OCI-LY7 (cell line): ENCODE measurements around the gene TMA7B. TPM values are rescaled to one million over a fixed set of nuclear protein-coding genes. Genes with fewer than 3 reads are reported as not detected.

ENCODE experiments used
- BruUV-seq: library from RNA; stranded (reverse); fragments of 400-500 nt; replicated peaks from 2 replicates; lab custom pipeline; 2021; lab: Mats Ljungman, UMichigan
- CTCF ChIA-PET: fragments of 300-600 bp; sonication (Branson Sonifier 250); formaldehyde crosslinking; loops from one replicate; lab custom pipeline; 2022; ENCODE audit warnings: antibody characterized with exemption; ENCODE audit not compliant: unreplicated experiment; lab: Charles Lee
- POLR2A ChIA-PET: fragments of 300-600 bp; sonication (Branson Sonifier 250); formaldehyde crosslinking; loops from one replicate; lab custom pipeline; 2022; ENCODE audit warnings: antibody characterized with exemption; lab: Charles Lee
- DNase-seq: peaks from one replicate; pipeline ENCODE4 v3.0.0-alpha.2; 2015; ENCODE audit warnings: low spot score
- H2AFZ ChIP-seq: fragments of 200-600 bp; sonication (generic), shearing (Covaris generic); 2 replicates; pipeline ENCODE4 v1.6.1; 2014; ENCODE audit warnings: mild to moderate bottlenecking, antibody characterized with exemption, low read length, moderate library complexity
- H3K27ac ChIP-seq: fragments of 200-600 bp; sonication (generic); 2 replicates; pipeline ENCODE4 v1.5.1; 2014; ENCODE audit warnings: mixed run types, low read depth, mild to moderate bottlenecking, moderate library complexity, low read length, inconsistent platforms; ENCODE audit not compliant: poor library complexity, severe bottlenecking
- H3K36me3 ChIP-seq: fragments of 200-600 bp; sonication (generic); 2 replicates; pipeline ENCODE4 v1.6.1; 2014; ENCODE audit warnings: mild to moderate bottlenecking, antibody characterized with exemption, low read length, moderate library complexity, mixed read lengths; ENCODE audit not compliant: insufficient read depth
- H3K4me1 ChIP-seq: fragments of 200-600 bp; sonication (generic); 2 replicates; pipeline ENCODE4 v1.5.1; 2014; ENCODE audit warnings: mild to moderate bottlenecking, low read length; ENCODE audit not compliant: insufficient read depth, poor library complexity, severe bottlenecking
- H3K4me2 ChIP-seq: fragments of 200-600 bp; sonication (generic); 2 replicates; pipeline ENCODE4 v1.6.1; 2014; ENCODE audit warnings: mild to moderate bottlenecking, low read length
- H3K4me3 ChIP-seq: fragments of 200-600 bp; sonication (generic); 2 replicates; pipeline ENCODE4 v1.5.1; 2014; ENCODE audit warnings: mild to moderate bottlenecking, low read depth, low read length; ENCODE audit not compliant: poor library complexity, severe bottlenecking
- H3K79me2 ChIP-seq: fragments of 200-600 bp; sonication (generic); 2 replicates; pipeline ENCODE4 v1.6.1; 2016; ENCODE audit warnings: low read depth, mild to moderate bottlenecking, low read length, moderate library complexity, mixed read lengths; ENCODE audit not compliant: insufficient read depth
- H3K9me2 ChIP-seq: fragments of 200-600 bp; sonication (generic); 2 replicates; pipeline ENCODE4 v1.6.1; 2016; ENCODE audit warnings: mild to moderate bottlenecking, low read length, mixed read lengths; ENCODE audit not compliant: insufficient read depth
- H3K9me3 ChIP-seq: fragments of 200-600 bp; sonication (generic); 2 replicates; pipeline ENCODE4 v1.6.1; 2014; ENCODE audit warnings: mild to moderate bottlenecking, mixed run types, low read length, mixed read lengths
- H4K20me1 ChIP-seq: fragments of 200-600 bp; sonication (generic); 2 replicates; pipeline ENCODE4 v1.6.1; 2014; ENCODE audit warnings: mild to moderate bottlenecking, antibody characterized with exemption, low read length, moderate library complexity, mixed read lengths; ENCODE audit not compliant: insufficient read depth
- EZH2phosphoT487 ChIP-seq: fragments of 200-600 bp; sonication (generic); IDR thresholded peaks from 2 replicates; pipeline ENCODE4 v1.6.1; 2018; ENCODE audit warnings: low read depth, borderline replicate concordance, mild to moderate bottlenecking, mixed run types, antibody characterized with exemption, low read length, moderate library complexity, mixed read lengths
- intact Hi-C: fragments of 100-400 bp; cut with micrococcal nuclease; formaldehyde crosslinking; loops from one replicate; pipeline ENCODE4 v1.10.0; 2022; ENCODE audit not compliant: unreplicated experiment
- total RNA-seq, 2 experiments: library from RNA; depleted of rRNA in 1 of 2; stranded (reverse); fragments of >200 nt in 1 of 2; shearing (Covaris generic) in 1 of 2; gene quantifications; 2 replicates each; pipeline ENCODE4 v1.2.3, GENCODE V29; 2014 to 2022
- TF ChIP-seq, protein P1 (sequence below): fragments of 200-600 bp; sonication (generic); conservative IDR thresholded peaks from 2 replicates; pipeline ENCODE4 v1.5.1; 2014; ENCODE audit warnings: mild to moderate bottlenecking, antibody characterized with exemption, low read length, moderate library complexity, mixed read lengths

Gene TMA7B
- total RNA-seq, 2 experiments from 2014 or later: not detected

GRCh38 chr22:40001106-40001505, 40.9 kb downstream of the TMA7B start:
- H3K9me3 ChIP-seq: no peaks in the 10 kb centered on the region
- TF ChIP-seq, protein P1, sequence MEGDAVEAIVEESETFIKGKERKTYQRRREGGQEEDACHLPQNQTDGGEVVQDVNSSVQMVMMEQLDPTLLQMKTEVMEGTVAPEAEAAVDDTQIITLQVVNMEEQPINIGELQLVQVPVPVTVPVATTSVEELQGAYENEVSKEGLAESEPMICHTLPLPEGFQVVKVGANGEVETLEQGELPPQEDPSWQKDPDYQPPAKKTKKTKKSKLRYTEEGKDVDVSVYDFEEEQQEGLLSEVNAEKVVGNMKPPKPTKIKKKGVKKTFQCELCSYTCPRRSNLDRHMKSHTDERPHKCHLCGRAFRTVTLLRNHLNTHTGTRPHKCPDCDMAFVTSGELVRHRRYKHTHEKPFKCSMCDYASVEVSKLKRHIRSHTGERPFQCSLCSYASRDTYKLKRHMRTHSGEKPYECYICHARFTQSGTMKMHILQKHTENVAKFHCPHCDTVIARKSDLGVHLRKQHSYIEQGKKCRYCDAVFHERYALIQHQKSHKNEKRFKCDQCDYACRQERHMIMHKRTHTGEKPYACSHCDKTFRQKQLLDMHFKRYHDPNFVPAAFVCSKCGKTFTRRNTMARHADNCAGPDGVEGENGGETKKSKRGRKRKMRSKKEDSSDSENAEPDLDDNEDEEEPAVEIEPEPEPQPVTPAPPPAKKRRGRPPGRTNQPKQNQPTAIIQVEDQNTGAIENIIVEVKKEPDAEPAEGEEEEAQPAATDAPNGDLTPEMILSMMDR: no peak
- TF ChIP-seq EZH2phosphoT487: no peak
- BruUV-seq: no TSS peak
- H4K20me1 ChIP-seq: no peaks in the 10 kb centered on the region
- H3K27ac ChIP-seq: no peak overlapping the region
- no peaks in the 10 kb centered on the region for H3K36me3 ChIP-seq
- no peaks in the 10 kb centered on the region for H3K79me2 ChIP-seq
- H3K9me2 ChIP-seq: no peaks in the 10 kb centered on the region
- intact Hi-C loops: no loop called here
- ChIA-PET POLR2A (interaction anchor here (0.6 kb wide), 1 partner anchor 144 kb away, joined by 8 read pairs; no protein-coding TSS in a partner anchor), CTCF (interaction anchor here (0.5 to 0.7 kb wide), 2 partner anchors 128 to 459 kb away, joined by 3 to 4 read pairs; no protein-coding TSS in a partner anchor)
- no peak overlapping the region for H3K4me2 ChIP-seq
- no peak overlapping the region for H3K4me3 ChIP-seq
- H2AFZ ChIP-seq: no peak overlapping the region
- no peaks in the 10 kb centered on the region for H3K4me1 ChIP-seq
- no peak for DNase-seq

GRCh38 chr22:40001800-40002577, 41.8 kb downstream of the TMA7B start:
- no peak overlapping the region for H2AFZ ChIP-seq
- intact Hi-C loops: no loop called here
- no peaks in the 10 kb centered on the region for H3K9me2 ChIP-seq
- BruUV-seq: no TSS peak
- no peak overlapping the region for H3K4me3 ChIP-seq
- no peaks in the 10 kb centered on the region for H3K4me1 ChIP-seq
- no peak overlapping the region for H3K27ac ChIP-seq
- no peaks in the 10 kb centered on the region for H3K9me3 ChIP-seq
- TF ChIP-seq EZH2phosphoT487: no peak
- TF ChIP-seq, protein P1: no peak
- H3K36me3 ChIP-seq: no peaks in the 10 kb centered on the region
- no peak overlapping the region for H3K4me2 ChIP-seq
- no peak for DNase-seq
- CTCF ChIA-PET: interaction anchor here (0.5 kb wide), 1 partner anchor 442 kb away, joined by 3 read pairs; no protein-coding TSS in a partner anchor
- H4K20me1 ChIP-seq: no peaks in the 10 kb centered on the region
- no peaks in the 10 kb centered on the region for H3K79me2 ChIP-seq
- POLR2A ChIA-PET: interaction anchor here (0.6 kb wide), 1 partner anchor 144 kb away, joined by 8 read pairs; no protein-coding TSS in a partner anchor
